SK-N-SH treated with all-trans-retinoic acid at 6 μM for 48 hours (cell line): ENCODE results near the gene ARHGAP30.

Experiments
- ATAC-seq: fragments of 200-7000 bp; cut with Tn5 transposase; 3 replicates; pipeline ENCODE4 v1.9.1; 2020; ENCODE audit warnings: mild to moderate bottlenecking, moderate library complexity
- ARNTL ChIP-seq: fragments of 450-650 bp; formaldehyde crosslinking; IDR thresholded peaks from 2 replicates; pipeline ENCODE4 v1.5.0; 2020; ENCODE audit warnings: low read depth, mild to moderate bottlenecking, moderate library complexity, borderline replicate concordance
- BACH2 ChIP-seq: fragments of 250-450 bp; sonication (Bioruptor Pico); IDR thresholded peaks from 2 replicates; pipeline ENCODE4 v1.9.0; 2021; ENCODE audit warnings: mild to moderate bottlenecking, borderline replicate concordance
- CSDC2 ChIP-seq: fragments of 250-450 bp; sonication (Bioruptor Pico); IDR thresholded peaks from 2 replicates; pipeline ENCODE4 v1.5.0; 2020; ENCODE audit warnings: mild to moderate bottlenecking, moderate library complexity
- ESRRG ChIP-seq: fragments of 250-450 bp; sonication (Bioruptor Pico); IDR thresholded peaks from 2 replicates; pipeline ENCODE4 v1.6.1; 2021; ENCODE audit warnings: mild to moderate bottlenecking
- GLIS3 ChIP-seq: fragments of 250-450 bp; sonication (Bioruptor Pico); IDR thresholded peaks from 2 replicates; pipeline ENCODE4 v1.5.0; 2020; ENCODE audit warnings: mild to moderate bottlenecking, moderate library complexity
- ISL1 ChIP-seq: fragments of 250-450 bp; sonication (Bioruptor Pico); IDR thresholded peaks from 2 replicates; pipeline ENCODE4 v2.1.2; 2022; ENCODE audit warnings: mild to moderate bottlenecking, moderate library complexity
- OSR1 ChIP-seq: fragments of 250-450 bp; sonication (Bioruptor Pico); IDR thresholded peaks from 2 replicates; pipeline ENCODE4 v1.8.0; 2022; ENCODE audit warnings: moderate library complexity, mild to moderate bottlenecking, inconsistent platforms
- PPARA ChIP-seq: fragments of 250-450 bp; sonication (Bioruptor Pico); IDR thresholded peaks from 2 replicates; pipeline ENCODE4 v1.5.0; 2020; ENCODE audit warnings: mild to moderate bottlenecking, borderline replicate concordance
- RARB ChIP-seq: fragments of 250-450 bp; sonication (Bioruptor Pico); IDR thresholded peaks from 2 replicates; pipeline ENCODE4 v1.8.0; 2021; ENCODE audit warnings: mild to moderate bottlenecking, moderate library complexity
- TOX ChIP-seq: fragments of 250-450 bp; sonication (Bioruptor Pico); IDR thresholded peaks from 2 replicates; pipeline ENCODE4 v1.8.0; 2021; ENCODE audit warnings: mild to moderate bottlenecking, moderate library complexity, borderline replicate concordance
- ZC3H10 ChIP-seq: fragments of 250-450 bp; sonication (Bioruptor Pico); IDR thresholded peaks from 2 replicates; pipeline ENCODE4 v1.5.1; 2021; ENCODE audit warnings: mild to moderate bottlenecking, moderate library complexity
- ZFP3 ChIP-seq: fragments of 250-450 bp; sonication (Bioruptor Pico); IDR thresholded peaks from 2 replicates; pipeline ENCODE4 v1.5.0; 2020; ENCODE audit warnings: mild to moderate bottlenecking, moderate library complexity
- ZFP30 ChIP-seq: fragments of 450-650 bp; formaldehyde crosslinking; IDR thresholded peaks from 2 replicates; pipeline ENCODE4 v1.5.0; 2022; ENCODE audit warnings: mild to moderate bottlenecking, moderate library complexity
- ZNF565 ChIP-seq: fragments of 450-650 bp; formaldehyde crosslinking; conservative IDR thresholded peaks from 2 replicates; pipeline ENCODE4 v1.5.0; 2020; ENCODE audit warnings: low read depth, mild to moderate bottlenecking, moderate library complexity
- ZNF8 ChIP-seq: fragments of 450-650 bp; formaldehyde crosslinking; IDR thresholded peaks from 2 replicates; pipeline ENCODE4 v1.5.0; 2020; ENCODE audit warnings: mild to moderate bottlenecking, moderate library complexity
- TF ChIP-seq, protein P1 (sequence below): fragments of 250-450 bp; sonication (Bioruptor Pico); IDR thresholded peaks from 2 replicates; pipeline ENCODE4 v1.8.0; 2021; ENCODE audit warnings: low read depth, mild to moderate bottlenecking, moderate library complexity, borderline replicate concordance
- TF ChIP-seq, protein P2 (sequence below): fragments of 250-450 bp; sonication (Bioruptor Pico); IDR thresholded peaks from 2 replicates; pipeline ENCODE4 v1.5.1; 2020; ENCODE audit warnings: low read depth, mild to moderate bottlenecking, moderate library complexity
- TF ChIP-seq, protein P3 (sequence below): fragments of 250-450 bp; sonication (Bioruptor Pico); IDR thresholded peaks from 2 replicates; pipeline ENCODE4 v1.5.0; 2020; ENCODE audit warnings: mild to moderate bottlenecking, moderate library complexity
- TF ChIP-seq, protein P4 (sequence below): fragments of 250-450 bp; sonication (Bioruptor Pico); IDR thresholded peaks from 2 replicates; pipeline ENCODE4 v1.8.0; 2020; ENCODE audit warnings: mild to moderate bottlenecking, moderate library complexity, borderline replicate concordance
- TF ChIP-seq, protein P5 (sequence below): fragments of 250-450 bp; sonication (Bioruptor Pico); IDR thresholded peaks from 2 replicates; pipeline ENCODE4 v1.5.1; 2021; ENCODE audit warnings: mild to moderate bottlenecking, moderate library complexity

The ARHGAP30 gene

DNA sequence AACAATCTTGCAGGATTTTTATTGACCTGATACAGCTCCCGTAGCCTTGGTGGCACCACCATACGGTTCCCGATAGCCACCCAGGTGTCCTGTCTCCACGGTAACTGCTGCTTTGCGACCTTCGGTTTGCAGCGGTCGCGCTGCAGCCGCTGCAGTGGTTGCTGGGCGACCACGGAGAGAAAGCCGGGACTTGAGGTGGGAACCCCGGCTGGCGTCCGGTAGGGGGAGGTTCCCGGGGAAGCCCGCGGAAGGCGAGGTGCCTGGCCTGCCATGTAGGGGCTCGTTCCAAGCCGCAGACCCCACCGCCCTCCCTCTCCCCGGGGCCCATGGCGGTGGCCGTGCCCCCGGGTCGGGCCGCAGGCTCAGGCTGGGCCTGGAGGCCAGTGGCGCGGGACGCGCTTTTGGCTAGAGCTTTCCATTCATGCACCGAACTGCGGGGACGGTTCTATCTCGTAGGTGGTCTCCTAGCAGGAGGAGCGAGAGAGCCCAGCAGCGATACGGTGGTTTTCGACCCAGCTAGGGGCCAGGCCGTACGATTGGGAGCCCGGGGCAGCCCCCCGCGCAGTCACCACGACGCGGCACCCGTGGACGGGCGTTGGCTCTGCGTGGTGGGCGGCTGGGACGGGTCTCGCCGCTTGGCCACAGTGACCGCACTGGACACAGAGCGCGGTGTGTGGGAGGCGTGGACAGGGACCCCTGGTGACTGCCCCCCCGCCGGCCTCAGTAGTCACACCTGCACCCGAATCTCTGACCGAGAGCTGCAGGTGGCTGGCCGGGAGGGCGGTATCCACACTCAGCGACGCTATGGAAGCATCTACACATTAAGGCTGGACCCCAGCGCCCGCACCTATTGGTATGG lies 28.7 kb upstream of the ARHGAP30 start, which contains the start of gene KLHDC9 (continued):
- no peak for TF ChIP-seq ZFP30 (CRISPR knock-in tag)
- TF ChIP-seq, protein P1, sequence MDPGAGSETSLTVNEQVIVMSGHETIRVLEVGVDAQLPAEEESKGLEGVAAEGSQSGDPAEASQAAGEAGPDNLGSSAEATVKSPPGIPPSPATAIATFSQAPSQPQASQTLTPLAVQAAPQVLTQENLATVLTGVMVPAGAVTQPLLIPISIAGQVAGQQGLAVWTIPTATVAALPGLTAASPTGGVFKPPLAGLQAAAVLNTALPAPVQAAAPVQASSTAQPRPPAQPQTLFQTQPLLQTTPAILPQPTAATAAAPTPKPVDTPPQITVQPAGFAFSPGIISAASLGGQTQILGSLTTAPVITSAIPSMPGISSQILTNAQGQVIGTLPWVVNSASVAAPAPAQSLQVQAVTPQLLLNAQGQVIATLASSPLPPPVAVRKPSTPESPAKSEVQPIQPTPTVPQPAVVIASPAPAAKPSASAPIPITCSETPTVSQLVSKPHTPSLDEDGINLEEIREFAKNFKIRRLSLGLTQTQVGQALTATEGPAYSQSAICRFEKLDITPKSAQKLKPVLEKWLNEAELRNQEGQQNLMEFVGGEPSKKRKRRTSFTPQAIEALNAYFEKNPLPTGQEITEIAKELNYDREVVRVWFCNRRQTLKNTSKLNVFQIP (CRISPR knock-in tag): no peak

DNA sequence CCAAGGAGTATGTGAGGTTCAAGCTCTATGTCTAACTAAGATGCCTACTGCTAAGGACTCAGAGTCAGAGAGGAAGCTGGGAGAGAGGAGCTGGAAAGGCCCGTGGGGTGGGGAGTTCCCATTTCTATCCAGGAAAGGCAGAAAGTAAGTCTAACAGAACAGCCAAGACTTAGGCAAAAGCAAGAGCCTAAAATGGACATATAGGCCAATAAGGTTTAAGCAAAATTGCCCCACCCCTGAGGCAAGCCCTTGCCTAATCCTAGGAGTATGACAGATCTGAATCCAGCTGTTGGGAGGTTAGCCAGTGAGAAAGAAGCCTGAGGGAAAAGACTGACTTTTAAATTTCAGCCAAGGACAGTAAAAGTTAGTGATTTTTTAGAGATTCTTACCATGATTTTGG lies 26.8 kb upstream of the ARHGAP30 start:
- no peak for TF ChIP-seq RARB
- TF ChIP-seq, protein P1 (CRISPR knock-in tag): no peak
- TF ChIP-seq BACH2: no peak
- TF ChIP-seq TOX (CRISPR knock-in tag): no peak
- no peak for TF ChIP-seq GLIS3 (CRISPR knock-in tag)
- no peak for TF ChIP-seq ZFP30 (CRISPR knock-in tag)
- TF ChIP-seq, protein P2, sequence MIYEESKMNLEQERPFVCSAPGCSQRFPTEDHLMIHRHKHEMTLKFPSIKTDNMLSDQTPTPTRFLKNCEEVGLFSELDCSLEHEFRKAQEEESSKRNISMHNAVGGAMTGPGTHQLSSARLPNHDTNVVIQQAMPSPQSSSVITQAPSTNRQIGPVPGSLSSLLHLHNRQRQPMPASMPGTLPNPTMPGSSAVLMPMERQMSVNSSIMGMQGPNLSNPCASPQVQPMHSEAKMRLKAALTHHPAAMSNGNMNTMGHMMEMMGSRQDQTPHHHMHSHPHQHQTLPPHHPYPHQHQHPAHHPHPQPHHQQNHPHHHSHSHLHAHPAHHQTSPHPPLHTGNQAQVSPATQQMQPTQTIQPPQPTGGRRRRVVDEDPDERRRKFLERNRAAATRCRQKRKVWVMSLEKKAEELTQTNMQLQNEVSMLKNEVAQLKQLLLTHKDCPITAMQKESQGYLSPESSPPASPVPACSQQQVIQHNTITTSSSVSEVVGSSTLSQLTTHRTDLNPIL: no peak
- no peak for TF ChIP-seq OSR1 (CRISPR knock-in tag)
- TF ChIP-seq ISL1 (CRISPR knock-in tag): no peak
- TF ChIP-seq ARNTL: no peak
- TF ChIP-seq, protein P3, sequence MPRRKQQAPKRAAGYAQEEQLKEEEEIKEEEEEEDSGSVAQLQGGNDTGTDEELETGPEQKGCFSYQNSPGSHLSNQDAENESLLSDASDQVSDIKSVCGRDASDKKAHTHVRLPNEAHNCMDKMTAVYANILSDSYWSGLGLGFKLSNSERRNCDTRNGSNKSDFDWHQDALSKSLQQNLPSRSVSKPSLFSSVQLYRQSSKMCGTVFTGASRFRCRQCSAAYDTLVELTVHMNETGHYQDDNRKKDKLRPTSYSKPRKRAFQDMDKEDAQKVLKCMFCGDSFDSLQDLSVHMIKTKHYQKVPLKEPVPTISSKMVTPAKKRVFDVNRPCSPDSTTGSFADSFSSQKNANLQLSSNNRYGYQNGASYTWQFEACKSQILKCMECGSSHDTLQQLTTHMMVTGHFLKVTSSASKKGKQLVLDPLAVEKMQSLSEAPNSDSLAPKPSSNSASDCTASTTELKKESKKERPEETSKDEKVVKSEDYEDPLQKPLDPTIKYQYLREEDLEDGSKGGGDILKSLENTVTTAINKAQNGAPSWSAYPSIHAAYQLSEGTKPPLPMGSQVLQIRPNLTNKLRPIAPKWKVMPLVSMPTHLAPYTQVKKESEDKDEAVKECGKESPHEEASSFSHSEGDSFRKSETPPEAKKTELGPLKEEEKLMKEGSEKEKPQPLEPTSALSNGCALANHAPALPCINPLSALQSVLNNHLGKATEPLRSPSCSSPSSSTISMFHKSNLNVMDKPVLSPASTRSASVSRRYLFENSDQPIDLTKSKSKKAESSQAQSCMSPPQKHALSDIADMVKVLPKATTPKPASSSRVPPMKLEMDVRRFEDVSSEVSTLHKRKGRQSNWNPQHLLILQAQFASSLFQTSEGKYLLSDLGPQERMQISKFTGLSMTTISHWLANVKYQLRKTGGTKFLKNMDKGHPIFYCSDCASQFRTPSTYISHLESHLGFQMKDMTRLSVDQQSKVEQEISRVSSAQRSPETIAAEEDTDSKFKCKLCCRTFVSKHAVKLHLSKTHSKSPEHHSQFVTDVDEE (CRISPR knock-in tag): no peak
- no peak for TF ChIP-seq ZNF565
- no peak for TF ChIP-seq ZNF8 (CRISPR knock-in tag)
- TF ChIP-seq, all 23 proteins: peak for 0
- no peak for ATAC-seq

DNA sequence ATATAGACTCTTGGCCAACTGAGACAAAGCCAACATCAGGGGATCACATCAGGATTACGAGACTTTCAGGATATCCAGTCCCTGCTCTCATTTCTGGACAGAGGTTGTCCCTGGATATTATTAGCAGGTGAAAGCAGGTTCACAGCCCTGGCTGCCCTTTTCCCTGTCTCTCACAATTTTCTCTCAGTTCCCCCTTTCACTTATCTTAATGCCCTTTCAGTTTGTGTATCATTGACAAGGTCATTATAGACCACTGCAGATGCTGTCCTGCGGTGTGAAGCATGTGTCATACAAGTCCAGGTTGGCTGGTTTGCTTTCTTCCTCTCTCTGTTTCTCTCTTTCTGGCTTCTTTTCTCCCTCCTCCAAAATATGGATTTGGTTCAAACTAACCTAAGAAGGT lies 26.3 kb upstream of the ARHGAP30 start:
- ATAC-seq: no peak

More for the DNA sequence above, 26.3 kb upstream of the ARHGAP30 start:
- TF ChIP-seq ZFP30 (CRISPR knock-in tag): no peak
- no peak for TF ChIP-seq BACH2
- TF ChIP-seq, protein P3 (CRISPR knock-in tag): no peak
- TF ChIP-seq ISL1 (CRISPR knock-in tag): no peak
- no peak for TF ChIP-seq ZFP3 (CRISPR knock-in tag)
- TF ChIP-seq ZC3H10 (CRISPR knock-in tag): no peak
- TF ChIP-seq TOX (CRISPR knock-in tag): no peak
- no peak for TF ChIP-seq ZNF565
- TF ChIP-seq, protein P4, sequence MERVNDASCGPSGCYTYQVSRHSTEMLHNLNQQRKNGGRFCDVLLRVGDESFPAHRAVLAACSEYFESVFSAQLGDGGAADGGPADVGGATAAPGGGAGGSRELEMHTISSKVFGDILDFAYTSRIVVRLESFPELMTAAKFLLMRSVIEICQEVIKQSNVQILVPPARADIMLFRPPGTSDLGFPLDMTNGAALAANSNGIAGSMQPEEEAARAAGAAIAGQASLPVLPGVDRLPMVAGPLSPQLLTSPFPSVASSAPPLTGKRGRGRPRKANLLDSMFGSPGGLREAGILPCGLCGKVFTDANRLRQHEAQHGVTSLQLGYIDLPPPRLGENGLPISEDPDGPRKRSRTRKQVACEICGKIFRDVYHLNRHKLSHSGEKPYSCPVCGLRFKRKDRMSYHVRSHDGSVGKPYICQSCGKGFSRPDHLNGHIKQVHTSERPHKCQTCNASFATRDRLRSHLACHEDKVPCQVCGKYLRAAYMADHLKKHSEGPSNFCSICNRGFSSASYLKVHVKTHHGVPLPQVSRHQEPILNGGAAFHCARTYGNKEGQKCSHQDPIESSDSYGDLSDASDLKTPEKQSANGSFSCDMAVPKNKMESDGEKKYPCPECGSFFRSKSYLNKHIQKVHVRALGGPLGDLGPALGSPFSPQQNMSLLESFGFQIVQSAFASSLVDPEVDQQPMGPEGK (CRISPR knock-in tag): no peak
- no peak for TF ChIP-seq CSDC2
- TF ChIP-seq ZNF8 (CRISPR knock-in tag): no peak
- no peak for TF ChIP-seq ARNTL
- TF ChIP-seq, protein P5, sequence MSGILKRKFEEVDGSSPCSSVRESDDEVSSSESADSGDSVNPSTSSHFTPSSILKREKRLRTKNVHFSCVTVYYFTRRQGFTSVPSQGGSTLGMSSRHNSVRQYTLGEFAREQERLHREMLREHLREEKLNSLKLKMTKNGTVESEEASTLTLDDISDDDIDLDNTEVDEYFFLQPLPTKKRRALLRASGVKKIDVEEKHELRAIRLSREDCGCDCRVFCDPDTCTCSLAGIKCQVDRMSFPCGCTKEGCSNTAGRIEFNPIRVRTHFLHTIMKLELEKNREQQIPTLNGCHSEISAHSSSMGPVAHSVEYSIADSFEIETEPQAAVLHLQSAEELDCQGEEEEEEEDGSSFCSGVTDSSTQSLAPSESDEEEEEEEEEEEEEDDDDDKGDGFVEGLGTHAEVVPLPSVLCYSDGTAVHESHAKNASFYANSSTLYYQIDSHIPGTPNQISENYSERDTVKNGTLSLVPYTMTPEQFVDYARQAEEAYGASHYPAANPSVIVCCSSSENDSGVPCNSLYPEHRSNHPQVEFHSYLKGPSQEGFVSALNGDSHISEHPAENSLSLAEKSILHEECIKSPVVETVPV (CRISPR knock-in tag): no peak
- TF ChIP-seq ESRRG (CRISPR knock-in tag): no peak
- no peak for TF ChIP-seq RARB
- TF ChIP-seq PPARA: no peak
